HepG2 (cell line): ENCODE results near the gene MRFAP1L1. TPM values are rescaled to one million over a fixed set of nuclear protein-coding genes. Genes with fewer than 3 reads are reported as not detected.

Experiments used
- BORCS8-MEF2B ChIP-seq: sonication (generic); formaldehyde crosslinking; IDR thresholded peaks from 2 replicates; pipeline ENCODE4 v1.8.0; 2022; ENCODE audit warnings: mild to moderate bottlenecking, missing genetic modification reagents
- FOXO1 ChIP-seq: sonication (generic); formaldehyde crosslinking; IDR thresholded peaks from 2 replicates; pipeline ENCODE4 v1.4.0; 2020; ENCODE audit warnings: missing genetic modification reagents
- GATAD1 ChIP-seq: IDR thresholded peaks from 2 replicates; pipeline ENCODE4 v1.6.1; 2016; ENCODE audit warnings: missing genetic modification reagents, missing compliant biosample characterization
- ISL2 ChIP-seq: sonication (generic); formaldehyde crosslinking; IDR thresholded peaks from 2 replicates; pipeline ENCODE4 v1.5.0; 2020; ENCODE audit warnings: missing genetic modification reagents
- PAX8 ChIP-seq: sonication (generic); formaldehyde crosslinking; IDR thresholded peaks from 2 replicates; pipeline ENCODE4 v1.8.0; 2022; ENCODE audit warnings: mild to moderate bottlenecking, missing genetic modification reagents, borderline replicate concordance
- PPARG ChIP-seq: conservative IDR thresholded peaks from 2 replicates; pipeline ENCODE4 v1.6.1; 2016; ENCODE audit warnings: missing biosample characterization, missing genetic modification reagents
- RELA ChIP-seq: sonication (generic); formaldehyde crosslinking; IDR thresholded peaks from 2 replicates; pipeline ENCODE4 v1.4.0; 2020; ENCODE audit warnings: missing genetic modification reagents
- SALL1 ChIP-seq: sonication (generic); formaldehyde crosslinking; IDR thresholded peaks from 2 replicates; pipeline ENCODE4 v1.8.0; 2022; ENCODE audit warnings: mild to moderate bottlenecking, missing genetic modification reagents
- TAF1 ChIP-seq: sonication (generic); formaldehyde crosslinking; IDR thresholded peaks from 2 replicates; pipeline ENCODE4 v1.4.0; 2020; ENCODE audit warnings: missing genetic modification reagents
- ZC3H4 ChIP-seq: sonication (generic); formaldehyde crosslinking; IDR thresholded peaks from 2 replicates; pipeline ENCODE4 v1.4.0; 2020; ENCODE audit warnings: missing genetic modification reagents, borderline replicate concordance
- ZFAT ChIP-seq: sonication (generic); formaldehyde crosslinking; conservative IDR thresholded peaks from 2 replicates; pipeline ENCODE4 v1.8.1; 2023; ENCODE audit warnings: missing genetic modification reagents, inconsistent platforms
- ZNF124 ChIP-seq: sonication (generic); formaldehyde crosslinking; IDR thresholded peaks from 2 replicates; pipeline ENCODE4 v1.4.0; 2020; ENCODE audit warnings: missing genetic modification reagents
- ZNF30 ChIP-seq: sonication (generic); formaldehyde crosslinking; IDR thresholded peaks from 2 replicates; pipeline ENCODE4 v1.5.0; 2020; ENCODE audit warnings: mild to moderate bottlenecking, missing genetic modification reagents
- ZNF33B ChIP-seq: sonication (generic); formaldehyde crosslinking; IDR thresholded peaks from 2 replicates; pipeline ENCODE4 v1.5.1; 2020; ENCODE audit warnings: mild to moderate bottlenecking, missing genetic modification reagents
- ZNF670 ChIP-seq: sonication (generic); formaldehyde crosslinking; IDR thresholded peaks from 2 replicates; pipeline ENCODE4 v1.8.0; 2022; ENCODE audit warnings: mild to moderate bottlenecking, missing genetic modification reagents, borderline replicate concordance
- polyA plus RNA-seq, 8 experiments: library from polyadenylated mRNA; depleted of rRNA in 3 of 8; stranded (reverse) in 7 of 8; unstranded in 1 of 8; fragments of >200 nt; fragmentation: Illumina TruSeq in 4 of 8; extraction: Trizol in 4 of 8; gene quantifications; 2 replicates each; pipeline versions ENCODE4 v1.2.1 to v1.2.3, GENCODE V29; 2011 to 2016; ENCODE audit warnings: low read depth in 4 of 8, missing spikeins in 1 of 8, mixed read lengths in 1 of 8; ENCODE audit not compliant: insufficient read depth in 1 of 8
- total RNA-seq, 5 experiments: library from RNA; depleted of rRNA; stranded (reverse); fragments of >200 nt; fragmentation: Illumina TruSeq; extraction: Trizol; gene quantifications; 2 replicates each; pipeline ENCODE4 v1.2.3, GENCODE V29; 2016; ENCODE audit warnings: low read depth in 1 of 5
- TF ChIP-seq, protein P1 (sequence below): sonication (generic); formaldehyde crosslinking; IDR thresholded peaks from 2 replicates; pipeline ENCODE4 v1.4.0; 2020; ENCODE audit warnings: mild to moderate bottlenecking, low read depth, missing genetic modification reagents
- TF ChIP-seq, protein P2 (sequence below): sonication (generic); formaldehyde crosslinking; IDR thresholded peaks from 2 replicates; pipeline ENCODE4 v1.5.0; 2020; ENCODE audit warnings: mild to moderate bottlenecking, missing genetic modification reagents
- TF ChIP-seq, protein P3 (sequence below): sonication (generic); formaldehyde crosslinking; IDR thresholded peaks from 2 replicates; pipeline ENCODE4 v1.8.0; 2022; ENCODE audit warnings: mild to moderate bottlenecking, missing genetic modification reagents, moderate library complexity
- TF ChIP-seq, protein P4 (sequence below): sonication (generic); formaldehyde crosslinking; IDR thresholded peaks from 2 replicates; pipeline ENCODE4 v1.9.0; 2022; ENCODE audit warnings: low read depth, missing genetic modification reagents
- TF ChIP-seq, protein P5 (sequence below): sonication (generic); formaldehyde crosslinking; IDR thresholded peaks from 2 replicates; pipeline ENCODE4 v1.9.0; 2022; ENCODE audit warnings: missing genetic modification reagents, mild to moderate bottlenecking, borderline replicate concordance

Gene MRFAP1L1
- total and polyA plus RNA-seq, 2 of the 13 experiments (the other 11 are each of a cell fraction or from before 2014, with no cell fraction given) = 44.8 to 76.6 TPM

DNA sequence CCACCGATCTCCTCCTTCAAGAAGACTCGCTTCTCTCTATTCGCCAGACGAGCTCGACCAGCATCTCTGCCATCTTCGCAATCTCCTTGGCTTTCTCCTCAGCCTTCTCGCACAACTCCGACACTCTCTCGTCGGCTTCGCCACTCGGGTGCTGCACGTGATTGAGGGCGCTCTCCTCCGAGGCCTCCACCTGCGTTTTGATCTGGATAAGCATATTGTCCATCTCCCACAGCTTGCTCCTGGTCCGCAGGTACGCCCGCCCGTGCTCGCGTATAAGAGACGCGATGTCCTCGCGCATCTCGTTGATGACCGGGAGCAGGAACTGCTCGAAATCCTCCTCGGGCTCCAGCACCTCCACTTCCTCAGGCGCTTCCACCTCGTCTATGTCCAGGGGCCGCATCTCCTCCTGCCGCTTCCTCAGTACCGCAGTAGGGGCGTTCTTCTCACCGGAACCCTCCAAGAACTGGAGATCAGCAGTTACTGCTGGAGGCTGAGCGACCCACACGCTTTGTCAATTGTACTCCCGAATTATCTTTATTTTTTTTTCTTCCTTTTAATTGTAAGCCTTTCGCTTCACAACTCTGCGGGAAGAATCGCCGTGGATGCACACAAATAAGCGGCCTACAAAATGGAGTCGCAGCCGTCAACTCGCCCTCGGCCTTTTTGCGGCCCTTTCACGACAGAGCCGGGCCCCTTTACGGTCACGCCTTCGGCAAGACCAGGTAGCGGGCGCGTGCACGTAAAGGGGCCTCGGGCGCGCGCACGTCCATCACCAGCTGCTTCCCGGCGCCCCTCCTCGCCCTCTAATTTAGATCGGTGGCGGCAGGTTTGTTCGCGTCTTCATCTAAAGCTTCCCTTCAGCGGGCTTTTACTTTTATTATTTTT is at the start of gene MRFAP1L1 (continued):
- TF ChIP-seq, protein P1, sequence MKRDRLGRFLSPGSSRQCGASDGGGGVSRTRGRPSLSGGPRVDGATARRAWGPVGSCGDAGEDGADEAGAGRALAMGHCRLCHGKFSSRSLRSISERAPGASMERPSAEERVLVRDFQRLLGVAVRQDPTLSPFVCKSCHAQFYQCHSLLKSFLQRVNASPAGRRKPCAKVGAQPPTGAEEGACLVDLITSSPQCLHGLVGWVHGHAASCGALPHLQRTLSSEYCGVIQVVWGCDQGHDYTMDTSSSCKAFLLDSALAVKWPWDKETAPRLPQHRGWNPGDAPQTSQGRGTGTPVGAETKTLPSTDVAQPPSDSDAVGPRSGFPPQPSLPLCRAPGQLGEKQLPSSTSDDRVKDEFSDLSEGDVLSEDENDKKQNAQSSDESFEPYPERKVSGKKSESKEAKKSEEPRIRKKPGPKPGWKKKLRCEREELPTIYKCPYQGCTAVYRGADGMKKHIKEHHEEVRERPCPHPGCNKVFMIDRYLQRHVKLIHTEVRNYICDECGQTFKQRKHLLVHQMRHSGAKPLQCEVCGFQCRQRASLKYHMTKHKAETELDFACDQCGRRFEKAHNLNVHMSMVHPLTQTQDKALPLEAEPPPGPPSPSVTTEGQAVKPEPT = peak; percentile 57; the same call in 1 of the 2 replicates
- TF ChIP-seq, protein P2, sequence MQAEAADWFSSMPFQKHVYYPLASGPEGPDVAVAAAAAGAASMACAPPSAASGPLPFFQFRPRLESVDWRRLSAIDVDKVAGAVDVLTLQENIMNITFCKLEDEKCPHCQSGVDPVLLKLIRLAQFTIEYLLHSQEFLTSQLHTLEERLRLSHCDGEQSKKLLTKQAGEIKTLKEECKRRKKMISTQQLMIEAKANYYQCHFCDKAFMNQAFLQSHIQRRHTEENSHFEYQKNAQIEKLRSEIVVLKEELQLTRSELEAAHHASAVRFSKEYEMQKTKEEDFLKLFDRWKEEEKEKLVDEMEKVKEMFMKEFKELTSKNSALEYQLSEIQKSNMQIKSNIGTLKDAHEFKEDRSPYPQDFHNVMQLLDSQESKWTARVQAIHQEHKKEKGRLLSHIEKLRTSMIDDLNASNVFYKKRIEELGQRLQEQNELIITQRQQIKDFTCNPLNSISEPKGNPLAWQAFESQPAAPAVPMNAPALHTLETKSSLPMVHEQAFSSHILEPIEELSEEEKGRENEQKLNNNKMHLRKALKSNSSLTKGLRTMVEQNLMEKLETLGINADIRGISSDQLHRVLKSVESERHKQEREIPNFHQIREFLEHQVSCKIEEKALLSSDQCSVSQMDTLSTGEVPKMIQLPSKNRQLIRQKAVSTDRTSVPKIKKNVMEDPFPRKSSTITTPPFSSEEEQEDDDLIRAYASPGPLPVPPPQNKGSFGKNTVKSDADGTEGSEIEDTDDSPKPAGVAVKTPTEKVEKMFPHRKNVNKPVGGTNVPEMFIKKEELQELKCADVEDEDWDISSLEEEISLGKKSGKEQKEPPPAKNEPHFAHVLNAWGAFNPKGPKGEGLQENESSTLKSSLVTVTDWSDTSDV (CRISPR knock-in tag) = peak; percentile 89; the same call in 1 of the 2 replicates
- TF ChIP-seq ZNF30 (CRISPR knock-in tag) (0 out of 2 replicates have a peak, but pooled peaks have one; percentile 55), TAF1 (CRISPR knock-in tag) (peak; percentile 71), ZNF33B (CRISPR knock-in tag) (0 out of 2 replicates have a peak, but pooled peaks have one; percentile 66), BORCS8-MEF2B (CRISPR knock-in tag) (no peak), GATAD1 (CRISPR knock-in tag) (peak; percentile 93), ZNF670 (CRISPR knock-in tag) (peak; percentile 43; the same call in 1 of the 2 replicates), FOXO1 (CRISPR knock-in tag) (peak; percentile 29; the same call in 1 of the 2 replicates), PAX8 (CRISPR knock-in tag) (no peak), SALL1 (CRISPR knock-in tag) (peak; percentile 17; the same call in 1 of the 2 replicates), PPARG (0 out of 2 replicates have a peak, but pooled peaks have one; percentile 10), RELA (no peak), ZNF124 (CRISPR knock-in tag) (0 out of 2 replicates have a peak, but pooled peaks have one; percentile 9), ZC3H4 (CRISPR knock-in tag) (0 out of 2 replicates have a peak, but pooled peaks have one; percentile 23), ISL2 (CRISPR knock-in tag) (0 out of 2 replicates have a peak, but pooled peaks have one; percentile 20), ZFAT (no peak)
- TF ChIP-seq, protein P3, sequence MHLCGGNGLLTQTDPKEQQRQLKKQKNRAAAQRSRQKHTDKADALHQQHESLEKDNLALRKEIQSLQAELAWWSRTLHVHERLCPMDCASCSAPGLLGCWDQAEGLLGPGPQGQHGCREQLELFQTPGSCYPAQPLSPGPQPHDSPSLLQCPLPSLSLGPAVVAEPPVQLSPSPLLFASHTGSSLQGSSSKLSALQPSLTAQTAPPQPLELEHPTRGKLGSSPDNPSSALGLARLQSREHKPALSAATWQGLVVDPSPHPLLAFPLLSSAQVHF (CRISPR knock-in tag) = no peak
- TF ChIP-seq, protein P4, sequence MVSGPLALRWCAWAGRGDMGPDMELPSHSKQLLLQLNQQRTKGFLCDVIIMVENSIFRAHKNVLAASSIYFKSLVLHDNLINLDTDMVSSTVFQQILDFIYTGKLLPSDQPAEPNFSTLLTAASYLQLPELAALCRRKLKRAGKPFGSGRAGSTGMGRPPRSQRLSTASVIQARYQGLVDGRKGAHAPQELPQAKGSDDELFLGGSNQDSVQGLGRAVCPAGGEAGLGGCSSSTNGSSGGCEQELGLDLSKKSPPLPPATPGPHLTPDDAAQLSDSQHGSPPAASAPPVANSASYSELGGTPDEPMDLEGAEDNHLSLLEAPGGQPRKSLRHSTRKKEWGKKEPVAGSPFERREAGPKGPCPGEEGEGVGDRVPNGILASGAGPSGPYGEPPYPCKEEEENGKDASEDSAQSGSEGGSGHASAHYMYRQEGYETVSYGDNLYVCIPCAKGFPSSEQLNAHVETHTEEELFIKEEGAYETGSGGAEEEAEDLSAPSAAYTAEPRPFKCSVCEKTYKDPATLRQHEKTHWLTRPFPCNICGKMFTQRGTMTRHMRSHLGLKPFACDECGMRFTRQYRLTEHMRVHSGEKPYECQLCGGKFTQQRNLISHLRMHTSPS (CRISPR knock-in tag) = no peak
- TF ChIP-seq, protein P5, sequence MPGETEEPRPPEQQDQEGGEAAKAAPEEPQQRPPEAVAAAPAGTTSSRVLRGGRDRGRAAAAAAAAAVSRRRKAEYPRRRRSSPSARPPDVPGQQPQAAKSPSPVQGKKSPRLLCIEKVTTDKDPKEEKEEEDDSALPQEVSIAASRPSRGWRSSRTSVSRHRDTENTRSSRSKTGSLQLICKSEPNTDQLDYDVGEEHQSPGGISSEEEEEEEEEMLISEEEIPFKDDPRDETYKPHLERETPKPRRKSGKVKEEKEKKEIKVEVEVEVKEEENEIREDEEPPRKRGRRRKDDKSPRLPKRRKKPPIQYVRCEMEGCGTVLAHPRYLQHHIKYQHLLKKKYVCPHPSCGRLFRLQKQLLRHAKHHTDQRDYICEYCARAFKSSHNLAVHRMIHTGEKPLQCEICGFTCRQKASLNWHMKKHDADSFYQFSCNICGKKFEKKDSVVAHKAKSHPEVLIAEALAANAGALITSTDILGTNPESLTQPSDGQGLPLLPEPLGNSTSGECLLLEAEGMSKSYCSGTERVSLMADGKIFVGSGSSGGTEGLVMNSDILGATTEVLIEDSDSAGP = peak; percentile 36; the same call in 1 of the 2 replicates
